ENCODE results near the gene PARVG.

Gene PARVG

GRCh38 chr22:44205516-44206329, 25.0 kb downstream of the PARVG start:
- peak overlapping the region; percentile 66 for H3K4me2 ChIP-seq (ENCODE audit: low read length)
- peak overlapping the region; percentile 51 for H3K4me3 ChIP-seq (ENCODE audit: low read length)
- TF ChIP-seq CTCF (IDR thresholded peaks at IDR 0.05; ENCODE audit: low read depth, low read length, poor library complexity, severe bottlenecking) (no peak), EZH2phosphoT487 (IDR thresholded peaks at IDR 0.05; ENCODE audit: borderline replicate concordance, low read length) (no peak)
- no peaks in the 10 kb centered on the region for H3K79me2 ChIP-seq (ENCODE audit: control insufficient read depth, low read length)
- H3K9me2 ChIP-seq (replicated peaks; ENCODE audit: control insufficient read depth, low read length), result no peaks in the 10 kb centered on the region
- no peaks in the 10 kb centered on the region for H4K20me1 ChIP-seq (ENCODE audit: control insufficient read depth, insufficient read depth, low read depth, low read length)
- H3K27me3 ChIP-seq (ENCODE audit: control insufficient read depth, low read length), result no peaks in the 10 kb centered on the region
- no peaks in the 10 kb centered on the region for H3F3A ChIP-seq (ENCODE audit: control insufficient read depth, insufficient read depth)
- H3K9me3 ChIP-seq (ENCODE audit: control insufficient read depth, insufficient read depth, low read length), result peaks cover 4% of the 10 kb centered on the region; the same call in 1 of the 2 replicates
- no peaks in the 10 kb centered on the region for H3K36me3 ChIP-seq (ENCODE audit: control insufficient read depth, low read length)
- 0 out of 2 replicates have a peak overlapping the region, but pooled peaks have one; percentile 19 for H3K27ac ChIP-seq (ENCODE audit: low read depth, low read length)
- H3K4me1 ChIP-seq (ENCODE audit: control insufficient read depth, low read length), result peaks cover 48% of the 10 kb centered on the region

DNA sequence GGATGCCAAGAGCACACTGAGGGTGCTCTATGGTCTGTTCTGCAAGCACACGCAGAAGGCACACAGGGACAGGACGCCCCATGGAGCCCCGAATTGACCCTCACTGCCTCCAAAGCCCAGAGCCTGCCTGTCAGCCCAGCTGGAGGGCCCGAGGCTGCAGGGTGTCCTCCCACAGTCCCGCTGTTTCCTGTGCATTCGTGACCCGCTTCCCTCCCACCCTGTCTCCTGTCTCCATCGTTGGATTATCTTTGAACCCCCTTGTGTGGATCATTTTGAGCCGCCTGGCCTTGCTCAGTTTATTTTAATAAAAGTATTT, 25.6 kb downstream of the PARVG start:
- Histone ChIP-seq H3K4me3 (ENCODE audit: low read length) (no peak overlapping the region), H3K9me2 (replicated peaks; ENCODE audit: control insufficient read depth, low read length) (no peaks in the 10 kb centered on the region), H3K9me3 (ENCODE audit: control insufficient read depth, insufficient read depth, low read length) (peaks cover 4% of the 10 kb centered on the region; the same call in 1 of the 2 replicates), H4K20me1 (ENCODE audit: control insufficient read depth, insufficient read depth, low read depth, low read length) (no peaks in the 10 kb centered on the region), H3K27ac (ENCODE audit: low read depth, low read length) (no peak overlapping the region), H3K79me2 (ENCODE audit: control insufficient read depth, low read length) (no peaks in the 10 kb centered on the region), H3K27me3 (ENCODE audit: control insufficient read depth, low read length) (no peaks in the 10 kb centered on the region), H3F3A (ENCODE audit: control insufficient read depth, insufficient read depth) (no peaks in the 10 kb centered on the region), H3K4me2 (ENCODE audit: low read length) (no peak overlapping the region), H3K36me3 (ENCODE audit: control insufficient read depth, low read length) (no peaks in the 10 kb centered on the region), H3K4me1 (ENCODE audit: control insufficient read depth, low read length) (peaks cover 48% of the 10 kb centered on the region)
- TF ChIP-seq CTCF (IDR thresholded peaks at IDR 0.05; ENCODE audit: low read depth, low read length, poor library complexity, severe bottlenecking), result no peak
- no peak for TF ChIP-seq EZH2phosphoT487 (IDR thresholded peaks at IDR 0.05; ENCODE audit: borderline replicate concordance, low read length)

DNA sequence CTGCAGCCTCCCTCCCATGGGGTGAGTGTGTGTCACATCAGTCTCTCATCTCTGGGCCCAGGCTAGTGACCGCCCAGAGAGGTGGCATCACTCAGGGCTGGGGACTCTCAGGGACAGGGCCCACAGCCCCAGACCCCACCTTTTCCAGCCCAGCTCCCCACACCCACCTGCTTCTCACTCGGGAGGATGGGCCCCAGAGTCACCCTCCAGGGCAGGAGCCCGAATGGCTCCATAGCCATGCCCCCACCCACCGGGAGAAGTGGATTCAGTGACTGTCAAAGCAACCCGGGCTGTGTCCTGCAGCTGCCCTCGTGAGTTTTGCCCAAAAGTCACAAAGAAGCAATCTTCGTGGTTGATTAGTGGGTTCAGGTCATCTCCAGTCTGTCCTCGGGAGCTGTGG, 26.0 kb downstream of the PARVG start:
- Histone ChIP-seq H4K20me1 (ENCODE audit: control insufficient read depth, insufficient read depth, low read depth, low read length) (no peaks in the 10 kb centered on the region), H3K27me3 (ENCODE audit: control insufficient read depth, low read length) (no peaks in the 10 kb centered on the region), H3K9me2 (replicated peaks; ENCODE audit: control insufficient read depth, low read length) (no peaks in the 10 kb centered on the region), H3K27ac (ENCODE audit: low read depth, low read length) (no peak overlapping the region), H3F3A (ENCODE audit: control insufficient read depth, insufficient read depth) (no peaks in the 10 kb centered on the region), H3K36me3 (ENCODE audit: control insufficient read depth, low read length) (no peaks in the 10 kb centered on the region), H3K4me1 (ENCODE audit: control insufficient read depth, low read length) (peaks cover 48% of the 10 kb centered on the region), H3K4me2 (ENCODE audit: low read length) (no peak overlapping the region), H3K4me3 (ENCODE audit: low read length) (no peak overlapping the region), H3K9me3 (ENCODE audit: control insufficient read depth, insufficient read depth, low read length) (peaks cover 4% of the 10 kb centered on the region; the same call in 1 of the 2 replicates), H3K79me2 (ENCODE audit: control insufficient read depth, low read length) (no peaks in the 10 kb centered on the region)
- TF ChIP-seq EZH2phosphoT487 (IDR thresholded peaks at IDR 0.05; ENCODE audit: borderline replicate concordance, low read length), result no peak
- TF ChIP-seq CTCF (IDR thresholded peaks at IDR 0.05; ENCODE audit: low read depth, low read length, poor library complexity, severe bottlenecking), result no peak
